SKM-1 (cell line): ENCODE measurements around the gene ANKIB1.
"Not testable (repeated sequence)": the region's sequence is repeated elsewhere in the genome, so short reads cannot be mapped to it uniquely, and the experiment has no call there.

Source experiments
- DNase-seq: peaks from one replicate; lab custom pipeline; 2025; ENCODE audit not compliant: unreplicated experiment; lab: John Stamatoyannopoulos, UW

Gene ANKIB1

GRCh38 chr7:92402920-92403759, 157.4 kb downstream of the ANKIB1 start:
- DNase-seq, result no peak

GRCh38 chr7:92403760-92404074, 157.9 kb downstream of the ANKIB1 start:
- DNase-seq, result no peak

GRCh38 chr7:92404170-92404614, 158.4 kb downstream of the ANKIB1 start:
- no peak for DNase-seq

GRCh38 chr7:92409357-92409756, 163.6 kb downstream of the ANKIB1 start:
- no peak for DNase-seq

- not testable (repeated sequence) for DNase-seq
Measured at GRCh38 chr7:92410162-92410561, 164.4 kb downstream of the ANKIB1 start.

GRCh38 chr7:92412745-92413144, 167.0 kb downstream of the ANKIB1 start:
- no peak for DNase-seq

GRCh38 chr7:92413550-92413949, 167.8 kb downstream of the ANKIB1 start:
- no peak for DNase-seq

- DNase-seq, result no peak
Measured at GRCh38 chr7:92415225-92415624, 169.5 kb downstream of the ANKIB1 start.

- DNase-seq, result no peak
Measured at GRCh38 chr7:92417913-92418312, 172.1 kb downstream of the ANKIB1 start.

GRCh38 chr7:92421676-92422435, 176.1 kb downstream of the ANKIB1 start:
- peak; percentile 30 for DNase-seq

- DNase-seq, result no peak
Measured at GRCh38 chr7:92422926-92423325, 177.2 kb downstream of the ANKIB1 start.

- DNase-seq, result no peak
Measured at GRCh38 chr7:92423710-92424131, 177.9 kb downstream of the ANKIB1 start.

GRCh38 chr7:92425311-92425947, 179.7 kb downstream of the ANKIB1 start:
- no peak for DNase-seq

- DNase-seq, result no peak
Measured at GRCh38 chr7:92427193-92427592, 181.4 kb downstream of the ANKIB1 start.

- DNase-seq, result no peak
Measured at GRCh38 chr7:92432299-92432946, 186.6 kb downstream of the ANKIB1 start.

- no peak for DNase-seq
Measured at GRCh38 chr7:92433019-92433418, 187.2 kb downstream of the ANKIB1 start.

- DNase-seq, result no peak
Measured at GRCh38 chr7:92435542-92435941, 189.8 kb downstream of the ANKIB1 start.

GRCh38 chr7:92436612-92437445, 191.1 kb downstream of the ANKIB1 start:
- DNase-seq, result no peak

- no peak for DNase-seq
Measured at GRCh38 chr7:92437956-92438491, 192.2 kb downstream of the ANKIB1 start.

GRCh38 chr7:92442720-92443119, 196.9 kb downstream of the ANKIB1 start:
- DNase-seq, result not testable (repeated sequence)
